Measurements from ENCODE around the gene C10orf90. TPM values are rescaled to one million over a fixed set of nuclear protein-coding genes. Genes with fewer than 3 reads are reported as not detected.

Gene C10orf90, protein sequence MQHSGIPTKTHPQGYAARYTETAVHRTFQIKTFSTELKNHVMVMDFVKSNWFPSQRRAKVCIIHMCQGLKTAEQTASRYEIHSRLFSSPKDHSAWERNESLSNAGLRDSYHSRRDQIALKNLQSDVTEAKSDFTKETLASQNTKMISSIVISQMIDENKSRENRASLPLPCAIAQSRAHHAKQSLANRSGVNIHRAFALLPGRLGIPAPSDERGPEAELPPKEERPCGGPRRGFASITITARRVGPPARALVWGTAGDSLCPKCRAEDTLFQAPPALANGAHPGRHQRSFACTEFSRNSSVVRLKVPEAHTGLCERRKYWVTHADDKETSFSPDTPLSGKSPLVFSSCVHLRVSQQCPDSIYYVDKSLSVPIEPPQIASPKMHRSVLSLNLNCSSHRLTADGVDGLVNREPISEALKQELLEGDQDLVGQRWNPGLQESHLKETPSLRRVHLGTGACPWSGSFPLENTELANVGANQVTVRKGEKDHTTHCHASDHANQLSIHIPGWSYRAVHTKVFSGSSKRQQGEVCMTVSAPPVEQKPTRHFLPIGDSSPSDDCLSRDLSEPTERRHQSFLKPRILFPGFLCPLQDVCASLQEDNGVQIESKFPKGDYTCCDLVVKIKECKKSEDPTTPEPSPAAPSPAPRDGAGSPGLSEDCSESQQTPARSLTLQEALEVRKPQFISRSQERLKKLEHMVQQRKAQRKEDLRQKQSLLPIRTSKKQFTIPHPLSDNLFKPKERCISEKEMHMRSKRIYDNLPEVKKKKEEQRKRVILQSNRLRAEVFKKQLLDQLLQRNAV
- total RNA-seq = 3.9 TPM
- long read RNA-seq, partial matches to known transcripts = 6 of 14 reads
- long read RNA-seq, other reads (novel, unspliced or antisense) = 8 of 14 reads

DNA sequence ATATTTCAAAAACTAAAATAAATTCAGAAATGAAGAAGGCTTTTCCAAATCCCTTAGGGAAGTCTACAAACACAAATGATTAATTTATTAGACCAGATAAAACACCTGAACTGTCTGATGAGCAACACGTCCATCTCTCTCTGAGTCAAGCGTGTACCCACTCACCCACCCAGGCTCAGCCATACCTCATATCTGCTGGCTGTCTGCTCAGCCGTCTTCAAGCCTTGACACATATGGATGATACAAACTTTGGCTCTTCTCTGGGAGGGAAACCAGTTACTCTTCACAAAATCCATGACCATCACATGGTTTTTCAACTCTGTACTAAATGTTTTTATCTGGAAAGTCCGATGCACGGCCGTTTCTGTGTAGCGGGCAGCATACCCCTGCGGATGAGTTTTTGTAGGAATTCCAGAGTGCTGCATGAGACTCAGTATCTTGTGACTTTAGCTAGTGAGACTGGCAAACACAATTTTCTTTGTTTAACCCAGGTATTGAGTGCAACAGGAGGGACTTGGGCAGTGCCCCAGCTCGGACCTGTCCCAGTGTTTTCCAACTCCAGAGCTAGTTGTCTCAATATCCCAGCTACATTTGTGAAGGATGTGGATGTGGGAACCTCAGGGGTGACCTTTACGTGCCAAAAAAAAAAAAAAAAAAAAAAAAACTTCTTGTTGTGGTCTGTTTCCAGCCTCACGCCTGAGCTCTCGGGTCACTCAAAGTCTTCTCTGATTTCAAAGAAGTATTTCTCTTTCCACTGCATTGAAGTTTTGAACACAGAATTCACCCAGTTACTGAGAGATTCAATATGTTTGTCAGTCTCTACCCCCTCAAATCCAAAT lies at the start of gene C10orf90:
TSS of gene C10orf90 (minus strand) at position 638 of the 839 bp plus-strand sequence. CDS start at position 425, 213 bp downstream.
- DNase-seq (ENCODE audit: low spot score) = no peak

DNA sequence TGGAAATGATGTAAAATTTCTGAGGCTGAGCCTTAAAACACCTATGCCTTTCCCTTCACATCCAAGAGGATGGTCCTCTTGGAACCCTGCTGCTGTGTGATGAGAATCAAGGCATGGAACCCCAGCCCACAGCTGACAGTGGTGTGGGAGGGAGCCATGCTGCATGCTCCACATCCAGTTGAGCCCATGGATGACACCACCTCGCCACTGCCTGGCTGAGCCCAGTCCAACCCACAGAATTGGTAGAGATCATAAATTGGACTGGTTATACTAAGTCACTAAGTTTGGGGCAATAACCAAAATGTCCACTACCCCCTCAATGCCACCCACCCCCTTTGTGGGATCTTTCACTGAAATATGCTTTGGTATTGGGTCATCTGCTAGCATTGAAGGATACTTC lies 45.9 kb upstream of the C10orf90 start:
- DNase-seq (ENCODE audit: low spot score) = no peak

DNA sequence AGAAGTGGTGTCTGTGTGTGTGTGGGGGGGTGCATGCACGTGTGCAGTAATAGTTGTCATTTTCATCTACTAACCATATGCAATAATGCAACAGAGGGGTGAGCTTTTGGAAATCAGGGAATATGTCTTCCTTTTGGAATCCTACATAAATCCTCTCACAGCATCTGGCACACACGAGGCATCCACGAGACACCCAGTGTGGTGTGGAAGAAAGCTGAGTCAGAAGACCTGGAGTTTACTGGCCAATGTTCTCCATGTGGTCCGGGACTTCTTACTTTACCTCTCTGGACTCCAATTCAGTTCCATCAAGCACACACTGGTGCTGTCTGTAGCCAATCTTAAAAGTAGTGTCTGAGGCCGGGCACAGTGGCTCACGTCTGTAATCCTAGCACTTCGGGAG lies 43.1 kb upstream of the C10orf90 start:
- DNase-seq (ENCODE audit: low spot score) = no peak

GRCh38 chr10:126712681-126713080 lies 42.2 kb upstream of the C10orf90 start:
- no peak for DNase-seq (ENCODE audit: low spot score)

DNA sequence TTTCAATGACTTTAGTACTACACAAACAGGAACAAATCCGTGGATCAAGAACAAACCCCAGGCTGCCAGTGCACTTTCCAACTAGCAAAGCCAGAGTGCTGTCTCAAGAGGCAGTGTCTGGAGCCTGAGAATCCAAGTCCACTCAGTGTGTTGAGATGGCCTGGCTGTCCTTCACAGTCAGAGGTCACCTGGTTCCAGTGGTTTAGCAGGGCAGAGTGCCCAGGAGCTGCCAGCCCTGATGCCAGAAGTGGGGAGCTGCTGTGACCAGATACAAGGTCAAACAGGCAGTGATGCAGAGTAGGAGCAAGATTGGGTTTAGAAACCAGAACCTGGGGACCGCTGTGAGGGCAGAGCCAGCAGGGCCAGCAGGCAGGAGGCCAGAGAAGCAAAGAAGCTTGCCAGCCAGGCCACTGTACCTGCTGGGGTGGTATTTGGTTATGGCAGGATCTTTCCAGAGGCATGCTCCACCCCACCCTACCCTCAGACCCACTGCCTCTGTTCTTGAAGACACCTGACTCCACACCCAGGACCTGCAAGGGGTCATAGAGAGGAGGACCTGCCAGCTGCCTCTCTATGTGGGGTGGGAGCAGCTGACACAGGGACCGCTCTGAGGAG lies 35.6 kb upstream of the C10orf90 start:
- DNase-seq (ENCODE audit: low spot score) = no peak

- no peak for DNase-seq (ENCODE audit: low spot score)
Observed at GRCh38 chr10:126705131-126705530, 34.6 kb upstream of the C10orf90 start.

- DNase-seq (ENCODE audit: low spot score) = no peak
Observed at GRCh38 chr10:126704649-126705048, 34.2 kb upstream of the C10orf90 start.

DNA sequence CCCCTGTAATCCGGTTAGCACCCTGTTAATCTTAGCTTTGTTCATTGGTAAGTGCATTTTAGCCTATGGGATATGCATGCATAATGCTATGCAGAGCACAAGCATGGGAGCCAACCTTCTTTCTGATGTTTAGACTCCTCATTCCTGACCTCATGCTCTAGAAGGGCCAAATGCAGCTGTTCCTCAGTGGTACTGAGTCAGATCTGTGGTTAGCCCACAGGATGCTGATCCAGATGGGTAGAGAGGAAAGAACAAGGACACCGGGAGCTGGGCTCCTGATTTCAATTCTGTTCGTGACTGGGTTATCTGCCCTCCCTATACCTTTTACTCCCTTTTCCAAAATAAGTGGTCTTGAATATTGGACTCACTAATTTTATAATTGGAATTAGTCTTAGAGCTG lies 31.7 kb upstream of the C10orf90 start:
- DNase-seq (ENCODE audit: low spot score) = no peak

DNA sequence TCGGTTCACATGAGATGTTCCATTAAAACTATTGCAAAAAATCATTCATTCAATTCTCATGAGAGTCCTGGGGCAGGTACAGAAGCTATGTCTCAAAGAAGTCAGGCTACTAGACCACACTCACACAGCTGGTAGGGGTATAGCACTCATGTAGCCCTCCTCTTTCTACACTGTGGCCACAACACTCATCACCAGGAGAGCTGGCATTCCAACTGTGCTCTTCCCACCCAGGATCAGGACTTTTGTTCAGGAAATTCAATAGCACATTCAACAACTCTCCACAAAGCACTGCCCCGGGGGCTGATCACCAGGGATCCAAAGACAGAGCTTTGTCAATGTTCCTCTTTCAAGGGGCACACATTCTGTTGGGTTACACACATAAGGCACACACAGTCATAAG lies 31.0 kb upstream of the C10orf90 start:
- no peak for DNase-seq (ENCODE audit: low spot score)

- no peak for DNase-seq (ENCODE audit: low spot score)
Observed at GRCh38 chr10:126696684-126697083, 26.2 kb upstream of the C10orf90 start.

DNA sequence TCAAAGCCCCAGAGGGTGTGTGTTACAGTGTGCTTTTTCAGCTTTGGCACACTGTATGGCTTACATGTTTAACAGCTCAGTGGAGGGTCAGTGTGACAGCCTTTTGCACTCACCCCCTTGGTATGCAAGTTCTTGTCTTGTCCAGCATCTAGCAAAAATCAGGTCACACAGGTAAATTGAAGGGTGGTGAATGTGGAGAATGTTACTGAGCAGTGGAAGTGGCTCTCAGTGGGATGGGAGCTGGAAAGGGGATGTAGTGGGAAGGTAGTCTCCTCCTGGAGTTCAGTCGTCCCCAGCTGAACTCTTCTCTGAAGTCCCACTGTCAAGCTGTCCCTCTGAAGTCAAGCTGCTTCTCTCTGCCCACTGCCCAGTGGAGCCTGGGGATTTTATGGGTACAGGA lies 21.0 kb upstream of the C10orf90 start:
- no peak for DNase-seq (ENCODE audit: low spot score)

DNA sequence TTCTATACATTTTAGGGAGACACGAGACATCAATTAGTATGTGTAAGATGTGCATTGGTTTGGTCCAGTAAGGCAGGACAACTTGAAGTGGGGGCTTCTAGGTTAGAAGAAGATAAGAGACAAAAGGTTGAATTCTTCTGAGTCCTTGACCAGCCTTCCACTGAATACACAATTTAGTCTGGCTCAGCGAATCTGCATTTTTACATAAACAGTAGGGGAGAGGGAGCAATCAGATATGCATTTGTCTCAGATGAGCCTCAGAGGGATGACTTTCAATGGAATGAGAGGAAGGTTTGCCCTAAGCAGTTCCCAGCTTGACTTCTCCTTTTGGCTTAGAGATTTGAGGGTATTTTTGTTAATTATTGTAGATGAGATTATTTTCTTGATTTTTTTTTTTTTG lies 20.0 kb upstream of the C10orf90 start:
- no peak for DNase-seq (ENCODE audit: low spot score)

- DNase-seq (ENCODE audit: low spot score) = no peak
Observed at GRCh38 chr10:126689461-126689994, 19.0 kb upstream of the C10orf90 start.

DNA sequence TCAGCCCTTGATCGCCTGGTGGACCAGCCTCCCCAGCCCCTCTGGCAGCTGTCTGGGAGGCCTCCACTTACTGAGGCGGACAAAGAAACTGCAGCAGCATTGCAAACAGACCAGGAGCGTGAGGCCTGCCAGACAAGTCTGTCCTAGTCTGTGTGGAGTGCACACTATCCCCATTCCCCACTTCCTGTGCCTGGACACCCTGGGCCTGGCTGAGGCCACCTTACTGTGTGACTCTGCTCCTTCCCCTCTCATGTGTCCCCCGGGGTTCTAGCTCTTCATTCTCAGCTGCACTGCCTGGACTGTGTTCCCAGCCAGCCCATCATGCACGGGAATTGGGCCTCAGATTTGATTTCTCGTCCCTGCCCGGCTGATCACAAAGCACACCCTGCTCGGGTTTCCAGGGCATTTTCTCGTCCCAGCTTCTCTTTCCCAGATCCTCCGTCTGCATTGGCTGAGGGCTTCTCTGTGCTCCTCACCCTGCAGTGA lies 16.7 kb upstream of the C10orf90 start:
- no peak for DNase-seq (ENCODE audit: low spot score)

DNA sequence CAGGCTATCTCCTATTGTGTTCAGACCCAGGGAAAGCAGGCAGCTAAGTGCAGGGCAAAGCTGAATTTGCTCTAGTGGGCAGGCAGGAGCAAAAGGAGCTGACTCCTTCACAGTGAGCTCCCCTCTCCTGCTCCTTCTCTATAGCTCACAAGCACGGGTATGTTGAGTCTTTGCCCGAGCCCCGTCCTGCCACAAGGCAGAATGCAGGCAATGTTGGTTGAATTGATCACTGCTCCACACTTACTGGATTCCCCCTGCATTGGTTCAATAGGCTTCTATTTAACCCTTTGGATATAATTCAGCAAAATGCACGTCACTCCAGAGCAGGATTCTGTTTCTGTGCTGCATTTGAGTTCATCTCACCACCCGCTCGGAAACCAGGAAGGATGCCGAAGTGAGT lies 16.2 kb upstream of the C10orf90 start:
- DNase-seq (ENCODE audit: low spot score) = no peak

DNA sequence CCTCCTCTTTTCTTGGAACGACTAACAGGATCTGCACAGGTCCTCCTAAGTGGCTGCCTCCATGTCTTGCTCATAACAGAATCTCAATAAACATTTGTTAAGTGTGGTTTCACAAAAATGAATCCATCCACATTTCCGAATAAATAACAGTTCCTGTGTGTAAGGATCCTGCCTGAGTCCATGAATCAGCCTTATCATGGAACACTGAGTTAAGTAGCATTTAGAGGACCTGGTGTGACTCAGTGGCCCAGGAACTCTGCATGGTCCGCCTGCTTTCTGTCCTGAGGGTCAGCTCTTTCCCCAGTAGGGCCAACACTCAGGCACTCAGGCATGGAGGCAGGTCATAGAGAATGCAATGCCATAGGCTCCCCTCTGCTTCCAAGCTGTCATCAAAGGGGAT lies 15.8 kb upstream of the C10orf90 start:
- DNase-seq (ENCODE audit: low spot score) = no peak

DNA sequence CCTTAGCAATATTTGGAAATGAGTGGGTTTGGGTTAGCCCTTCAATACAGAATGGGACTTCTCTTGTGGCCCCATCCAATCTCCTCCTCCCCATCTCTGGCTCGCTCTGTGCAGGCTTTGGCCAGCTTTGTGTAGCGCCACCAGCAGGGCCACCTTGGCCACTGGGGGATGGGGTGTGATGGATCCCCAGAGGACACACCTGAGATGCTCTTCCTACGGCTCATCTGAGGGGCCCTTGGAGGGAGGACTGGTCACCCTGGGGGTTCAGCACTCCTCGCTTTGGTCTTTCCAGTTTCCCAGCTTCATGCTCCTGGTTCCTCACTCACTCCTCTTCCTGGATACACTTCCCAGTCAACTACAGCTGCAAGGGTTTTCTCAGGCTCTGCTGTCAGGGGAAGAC lies 15.3 kb upstream of the C10orf90 start:
- DNase-seq (ENCODE audit: low spot score) = no peak

DNA sequence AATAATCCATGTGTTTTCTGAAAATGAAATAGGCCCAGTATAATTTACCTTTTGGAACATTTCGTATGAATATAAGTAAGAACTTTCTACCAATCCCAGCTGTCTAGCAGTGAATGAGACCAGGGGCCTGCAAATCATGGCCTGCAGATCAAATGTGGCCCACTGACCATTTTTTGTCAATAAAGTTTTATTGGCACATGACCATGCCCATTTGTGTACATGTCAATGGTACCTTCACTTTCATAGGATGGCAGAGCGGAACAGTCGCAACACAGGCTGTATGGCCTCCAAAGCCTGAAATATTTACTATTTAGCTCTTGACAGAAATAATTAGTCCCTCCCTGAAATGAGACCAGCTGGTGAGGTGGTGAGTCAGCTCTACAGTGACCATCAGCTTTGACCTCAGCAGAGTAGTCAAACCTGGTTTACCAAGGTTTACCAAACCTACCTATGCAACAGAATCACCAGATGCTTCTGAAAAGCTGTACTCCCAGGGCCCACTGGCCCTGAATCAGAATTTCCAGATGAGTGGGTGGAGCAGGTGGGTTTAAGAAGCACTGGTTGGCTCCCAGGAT lies 13.8 kb upstream of the C10orf90 start:
- DNase-seq (ENCODE audit: low spot score) = no peak

- no peak for DNase-seq (ENCODE audit: low spot score)
Observed at GRCh38 chr10:126683466-126683865, 13.0 kb upstream of the C10orf90 start.
